OCI-LY7 (cell line): ENCODE results near the gene TRH.

Experiments
- CTCF ChIP-seq: fragments of 200-600 bp; sonication (generic); conservative IDR thresholded peaks from 2 replicates; pipeline ENCODE4 v1.5.1; 2014; ENCODE audit warnings: mild to moderate bottlenecking, antibody characterized with exemption, low read length, moderate library complexity, mixed read lengths
- EZH2phosphoT487 ChIP-seq: fragments of 200-600 bp; sonication (generic); IDR thresholded peaks from 2 replicates; pipeline ENCODE4 v1.6.1; 2018; ENCODE audit warnings: low read depth, borderline replicate concordance, mild to moderate bottlenecking, mixed run types, antibody characterized with exemption, low read length, moderate library complexity, mixed read lengths

DNA sequence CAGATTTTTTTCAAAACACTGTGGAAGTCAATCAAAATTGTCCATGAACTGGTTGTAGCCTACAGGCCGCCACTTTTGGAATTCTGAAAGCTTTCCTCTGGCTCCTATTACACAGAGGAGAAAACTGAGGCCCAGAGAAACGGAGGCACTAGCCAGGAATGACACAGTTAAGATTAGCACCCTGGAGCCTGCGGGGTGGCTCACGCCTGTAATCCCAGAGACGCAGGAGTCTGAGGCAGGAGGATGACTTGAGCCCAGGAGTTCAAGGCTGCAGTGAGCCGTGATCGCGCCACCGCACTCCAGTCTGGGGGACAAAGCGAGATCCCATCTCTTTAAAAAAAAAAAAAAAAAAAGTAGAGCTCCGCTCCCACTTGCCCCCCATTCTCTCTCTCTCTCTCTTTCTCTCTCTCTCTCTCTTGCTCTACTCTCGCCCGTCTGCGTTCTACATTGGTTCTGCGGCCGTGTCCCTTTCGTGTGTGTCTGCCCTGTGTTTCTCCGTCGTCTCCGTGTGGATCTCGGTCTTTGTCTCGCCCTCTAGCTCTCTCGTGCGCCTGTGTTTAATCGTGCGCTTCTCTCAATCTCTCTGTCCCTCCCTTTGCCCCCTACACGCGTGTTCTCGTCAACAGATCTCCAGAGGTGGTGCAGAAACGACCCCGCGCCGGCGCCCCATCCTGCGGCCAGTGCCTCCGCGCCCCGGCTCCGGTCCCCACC lies 512 bp upstream of the TRH start:
- TF ChIP-seq CTCF (no peak), EZH2phosphoT487 (no peak)
